ENCODE data around the gene PTAFR.

DNA sequence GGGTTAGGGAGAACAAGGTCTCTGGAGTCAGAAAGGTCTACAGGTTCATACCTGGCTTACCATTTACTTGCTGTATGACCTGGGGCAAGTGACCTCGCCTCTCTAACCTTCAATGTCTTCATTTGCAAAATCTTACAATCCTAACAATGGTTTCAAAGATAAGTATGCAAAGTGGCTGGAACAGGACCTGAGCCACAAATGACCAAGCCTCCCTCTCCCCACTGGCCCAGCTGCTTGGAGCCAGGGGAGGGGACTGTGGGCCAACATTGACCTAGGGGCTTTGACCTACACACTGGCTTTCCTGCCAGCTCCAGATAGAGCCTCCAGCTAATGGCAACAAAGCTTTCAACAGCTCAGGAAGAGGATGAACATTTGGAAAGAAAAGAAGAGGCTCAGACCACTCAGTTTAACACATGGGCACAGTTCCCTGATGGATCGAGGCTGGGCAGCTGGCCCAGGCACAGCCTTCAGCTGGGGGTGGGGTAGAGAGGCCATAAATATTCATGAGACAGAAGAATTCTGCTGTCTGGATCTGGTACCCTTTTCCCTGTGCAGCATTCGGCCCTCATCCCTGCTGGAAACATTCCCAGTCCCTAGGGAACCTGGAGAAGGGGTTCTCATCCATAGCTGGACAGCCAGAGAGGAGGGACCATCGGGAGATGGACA, 12.9 kb downstream of the PTAFR start:
- TF ChIP-seq, protein P1, sequence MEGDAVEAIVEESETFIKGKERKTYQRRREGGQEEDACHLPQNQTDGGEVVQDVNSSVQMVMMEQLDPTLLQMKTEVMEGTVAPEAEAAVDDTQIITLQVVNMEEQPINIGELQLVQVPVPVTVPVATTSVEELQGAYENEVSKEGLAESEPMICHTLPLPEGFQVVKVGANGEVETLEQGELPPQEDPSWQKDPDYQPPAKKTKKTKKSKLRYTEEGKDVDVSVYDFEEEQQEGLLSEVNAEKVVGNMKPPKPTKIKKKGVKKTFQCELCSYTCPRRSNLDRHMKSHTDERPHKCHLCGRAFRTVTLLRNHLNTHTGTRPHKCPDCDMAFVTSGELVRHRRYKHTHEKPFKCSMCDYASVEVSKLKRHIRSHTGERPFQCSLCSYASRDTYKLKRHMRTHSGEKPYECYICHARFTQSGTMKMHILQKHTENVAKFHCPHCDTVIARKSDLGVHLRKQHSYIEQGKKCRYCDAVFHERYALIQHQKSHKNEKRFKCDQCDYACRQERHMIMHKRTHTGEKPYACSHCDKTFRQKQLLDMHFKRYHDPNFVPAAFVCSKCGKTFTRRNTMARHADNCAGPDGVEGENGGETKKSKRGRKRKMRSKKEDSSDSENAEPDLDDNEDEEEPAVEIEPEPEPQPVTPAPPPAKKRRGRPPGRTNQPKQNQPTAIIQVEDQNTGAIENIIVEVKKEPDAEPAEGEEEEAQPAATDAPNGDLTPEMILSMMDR (IDR thresholded peaks at IDR 0.05 in 2 of 3, conservative IDR thresholded peaks at IDR 0.05 in 1 of 3; ENCODE audit: borderline replicate concordance in 1 of 3, insufficient read depth in 1 of 3, low read depth in 2 of 3, low read length in 2 of 3): no peak
- TF ChIP-seq POLR2A (IDR thresholded peaks at IDR 0.05; ENCODE audit: borderline replicate concordance, extremely low read depth, insufficient read depth, insufficient read length): no peak
- TF ChIP-seq, protein P2, sequence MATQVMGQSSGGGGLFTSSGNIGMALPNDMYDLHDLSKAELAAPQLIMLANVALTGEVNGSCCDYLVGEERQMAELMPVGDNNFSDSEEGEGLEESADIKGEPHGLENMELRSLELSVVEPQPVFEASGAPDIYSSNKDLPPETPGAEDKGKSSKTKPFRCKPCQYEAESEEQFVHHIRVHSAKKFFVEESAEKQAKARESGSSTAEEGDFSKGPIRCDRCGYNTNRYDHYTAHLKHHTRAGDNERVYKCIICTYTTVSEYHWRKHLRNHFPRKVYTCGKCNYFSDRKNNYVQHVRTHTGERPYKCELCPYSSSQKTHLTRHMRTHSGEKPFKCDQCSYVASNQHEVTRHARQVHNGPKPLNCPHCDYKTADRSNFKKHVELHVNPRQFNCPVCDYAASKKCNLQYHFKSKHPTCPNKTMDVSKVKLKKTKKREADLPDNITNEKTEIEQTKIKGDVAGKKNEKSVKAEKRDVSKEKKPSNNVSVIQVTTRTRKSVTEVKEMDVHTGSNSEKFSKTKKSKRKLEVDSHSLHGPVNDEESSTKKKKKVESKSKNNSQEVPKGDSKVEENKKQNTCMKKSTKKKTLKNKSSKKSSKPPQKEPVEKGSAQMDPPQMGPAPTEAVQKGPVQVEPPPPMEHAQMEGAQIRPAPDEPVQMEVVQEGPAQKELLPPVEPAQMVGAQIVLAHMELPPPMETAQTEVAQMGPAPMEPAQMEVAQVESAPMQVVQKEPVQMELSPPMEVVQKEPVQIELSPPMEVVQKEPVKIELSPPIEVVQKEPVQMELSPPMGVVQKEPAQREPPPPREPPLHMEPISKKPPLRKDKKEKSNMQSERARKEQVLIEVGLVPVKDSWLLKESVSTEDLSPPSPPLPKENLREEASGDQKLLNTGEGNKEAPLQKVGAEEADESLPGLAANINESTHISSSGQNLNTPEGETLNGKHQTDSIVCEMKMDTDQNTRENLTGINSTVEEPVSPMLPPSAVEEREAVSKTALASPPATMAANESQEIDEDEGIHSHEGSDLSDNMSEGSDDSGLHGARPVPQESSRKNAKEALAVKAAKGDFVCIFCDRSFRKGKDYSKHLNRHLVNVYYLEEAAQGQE (IDR thresholded peaks at IDR 0.05; ENCODE audit: low read depth): no peak
- TF ChIP-seq, protein P3, sequence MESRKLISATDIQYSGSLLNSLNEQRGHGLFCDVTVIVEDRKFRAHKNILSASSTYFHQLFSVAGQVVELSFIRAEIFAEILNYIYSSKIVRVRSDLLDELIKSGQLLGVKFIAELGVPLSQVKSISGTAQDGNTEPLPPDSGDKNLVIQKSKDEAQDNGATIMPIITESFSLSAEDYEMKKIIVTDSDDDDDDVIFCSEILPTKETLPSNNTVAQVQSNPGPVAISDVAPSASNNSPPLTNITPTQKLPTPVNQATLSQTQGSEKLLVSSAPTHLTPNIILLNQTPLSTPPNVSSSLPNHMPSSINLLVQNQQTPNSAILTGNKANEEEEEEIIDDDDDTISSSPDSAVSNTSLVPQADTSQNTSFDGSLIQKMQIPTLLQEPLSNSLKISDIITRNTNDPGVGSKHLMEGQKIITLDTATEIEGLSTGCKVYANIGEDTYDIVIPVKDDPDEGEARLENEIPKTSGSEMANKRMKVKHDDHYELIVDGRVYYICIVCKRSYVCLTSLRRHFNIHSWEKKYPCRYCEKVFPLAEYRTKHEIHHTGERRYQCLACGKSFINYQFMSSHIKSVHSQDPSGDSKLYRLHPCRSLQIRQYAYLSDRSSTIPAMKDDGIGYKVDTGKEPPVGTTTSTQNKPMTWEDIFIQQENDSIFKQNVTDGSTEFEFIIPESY (IDR thresholded peaks at IDR 0.05; ENCODE audit: extremely low read depth, insufficient replicate concordance, low read length): no peak
- TF ChIP-seq EZH2 (IDR thresholded peaks at IDR 0.05): no peak
- TF ChIP-seq EZH2phosphoT487 (IDR thresholded peaks at IDR 0.05; ENCODE audit: borderline replicate concordance): no peak
- TF ChIP-seq, protein P4, sequence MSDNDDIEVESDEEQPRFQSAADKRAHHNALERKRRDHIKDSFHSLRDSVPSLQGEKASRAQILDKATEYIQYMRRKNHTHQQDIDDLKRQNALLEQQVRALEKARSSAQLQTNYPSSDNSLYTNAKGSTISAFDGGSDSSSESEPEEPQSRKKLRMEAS (IDR thresholded peaks at IDR 0.05): no peak
- no peak for TF ChIP-seq ELF1 (IDR thresholded peaks at IDR 0.05; ENCODE audit: borderline replicate concordance, low read depth)
- TF ChIP-seq RAD21 (IDR thresholded peaks at IDR 0.05; ENCODE audit: low read depth): no peak
- TF ChIP-seq EGR1 (IDR thresholded peaks at IDR 0.05; ENCODE audit: low read depth): no peak
- no peak for TF ChIP-seq CEBPB (IDR thresholded peaks at IDR 0.05; ENCODE audit: low read depth)
- TF ChIP-seq SIN3A (IDR thresholded peaks at IDR 0.05; ENCODE audit: low read depth): no peak
- TF ChIP-seq POLR2AphosphoS5 (IDR thresholded peaks at IDR 0.05; ENCODE audit: low read depth, low read length): no peak
- TF ChIP-seq SP1 (IDR thresholded peaks at IDR 0.05; ENCODE audit: low read depth): no peak

Data from HCT116 (cell line).